HT-29 (cell line): ENCODE measurements around the gene PGLYRP2. TPM values are rescaled to one million over a fixed set of nuclear protein-coding genes. Genes with fewer than 3 reads are reported as not detected.
A peak's percentile ranks its signal among the peaks of the same experiment; 100 is the strongest.

Experiments
- DNase-seq: peaks from one replicate; pipeline ENCODE4 v3.0.0-alpha.2; 2015; ENCODE audit warnings: low spot score
- total RNA-seq: library from RNA; depleted of rRNA; stranded (reverse); fragments of >200 nt; shearing (Covaris generic); gene quantifications from 2 replicates; pipeline ENCODE4 v1.2.3, GENCODE V29; 2014

PGLYRP2 gene
- total RNA-seq, 1 experiment from 2014 or later: not detected

DNA sequence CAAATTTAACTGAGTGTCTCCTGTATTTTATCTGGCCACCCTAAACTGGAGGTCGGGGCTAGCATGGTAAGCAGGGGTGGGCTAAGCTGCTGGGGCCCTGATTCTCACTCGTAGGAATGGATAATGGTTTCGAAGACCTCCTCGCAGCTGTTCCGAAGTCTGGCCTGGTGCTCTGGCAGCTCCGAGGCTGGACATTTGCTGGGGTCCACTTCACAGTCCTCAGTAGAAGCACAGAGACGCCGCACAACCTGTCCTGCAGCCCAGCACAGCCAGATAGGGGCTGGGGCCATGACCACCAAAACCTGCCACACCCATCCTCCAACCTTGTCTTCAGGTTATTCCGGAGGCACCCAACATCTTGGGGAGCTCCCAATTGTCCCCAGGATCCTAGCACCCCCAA lies 23.3 kb downstream of the PGLYRP2 start:
- no peak for DNase-seq

DNA sequence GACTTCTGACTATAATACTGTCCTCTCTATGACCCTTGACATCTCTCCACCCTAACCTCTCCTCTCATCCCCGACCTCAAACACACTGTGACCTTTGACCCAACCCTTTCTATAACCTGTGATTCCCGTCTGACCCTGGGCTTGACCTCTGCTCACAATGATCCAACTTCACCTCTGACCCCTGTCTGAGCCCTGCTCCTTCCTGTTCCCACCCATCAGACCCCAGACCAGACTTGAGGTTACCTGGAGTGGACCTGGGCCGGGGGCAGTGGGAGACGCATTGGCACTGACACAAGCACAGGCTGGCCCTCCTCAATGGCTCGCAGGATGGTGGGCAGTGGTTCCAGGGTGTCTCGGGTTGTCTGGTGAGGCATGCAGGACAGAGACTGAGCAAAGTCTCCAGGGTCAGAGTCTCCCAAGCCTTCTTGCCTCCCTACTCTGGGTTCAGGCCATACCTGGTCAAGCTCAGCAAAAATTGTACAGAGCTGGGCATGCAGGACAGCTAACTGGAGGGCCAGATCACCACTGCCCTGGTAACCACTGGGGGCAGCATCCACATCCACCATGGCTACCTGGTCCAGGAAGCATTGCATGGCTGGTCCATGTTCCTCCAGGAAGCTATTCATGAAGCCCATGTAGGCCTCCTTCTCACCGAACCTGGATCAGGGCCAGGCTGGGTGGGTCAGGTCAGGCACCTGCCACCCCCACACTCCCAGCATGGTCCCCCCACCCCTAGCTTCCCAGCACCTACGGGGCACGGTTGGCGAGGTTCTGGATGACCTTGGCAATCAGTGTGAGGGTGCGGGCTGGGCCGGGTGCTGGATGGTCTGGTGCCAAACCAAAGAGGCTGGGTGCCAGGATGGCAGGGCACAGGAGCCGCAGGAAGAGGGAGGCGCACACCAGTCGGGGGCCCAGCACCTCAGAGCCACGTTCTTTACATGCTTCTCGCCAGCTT lies 25.1 kb downstream of the PGLYRP2 start:
- no peak for DNase-seq

GRCh38 chr19:15453091-15453578 lies 26.2 kb downstream of the PGLYRP2 start:
- no peak for DNase-seq

- DNase-seq: peak; percentile 36
Observed at GRCh38 chr19:15452111-15453047, 26.9 kb downstream of the PGLYRP2 start.

- DNase-seq: no peak
Observed at GRCh38 chr19:15450528-15450890, 28.8 kb downstream of the PGLYRP2 start.

DNA sequence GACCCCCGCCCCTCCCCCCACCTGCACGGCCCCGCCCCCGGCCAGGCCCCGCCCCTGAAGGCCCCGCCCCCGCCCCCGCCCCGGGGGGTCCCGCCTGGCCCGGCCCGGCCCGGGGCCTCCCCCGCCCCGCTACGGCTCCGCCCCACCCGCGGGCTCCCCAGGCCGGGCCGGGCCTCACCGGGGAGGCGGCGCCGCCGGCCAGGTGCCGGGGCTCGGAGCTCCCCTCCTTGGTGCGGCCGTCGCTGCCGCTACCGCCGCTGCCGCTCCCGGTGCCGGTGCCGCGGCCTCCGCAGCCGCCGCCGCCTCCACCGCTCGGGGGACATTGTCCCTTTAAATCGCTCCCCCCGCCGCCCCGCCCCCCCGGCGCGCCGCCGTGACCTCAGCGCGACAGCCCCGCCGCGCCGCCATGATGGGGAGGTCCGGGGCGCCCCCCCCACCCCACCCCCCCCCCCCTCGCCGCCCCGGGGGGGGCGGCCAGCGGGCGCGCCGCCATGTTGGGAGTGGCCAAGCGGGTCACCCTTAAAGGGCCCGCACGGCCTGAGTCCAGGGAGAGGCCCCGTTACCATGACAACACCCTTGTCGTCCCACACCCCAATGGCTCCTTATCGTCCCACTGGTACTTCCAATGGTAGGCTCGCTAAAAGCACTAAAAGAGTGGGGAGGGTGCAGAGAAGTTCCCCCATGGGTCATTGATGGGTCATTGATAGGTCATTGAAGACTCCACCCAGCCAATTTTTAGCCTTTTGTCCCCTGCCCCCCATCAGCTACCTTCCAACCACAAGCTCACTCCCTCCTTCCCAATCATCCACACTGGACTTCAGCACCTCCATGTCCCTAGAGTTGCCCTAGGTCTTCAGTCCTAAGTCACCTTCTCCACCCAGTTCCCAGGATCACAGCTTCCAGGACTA lies 29.4 kb downstream of the PGLYRP2 start, which contains the start of gene WIZ:
Gene WIZ (minus strand): TSS at position 337 of the 908 bp plus-strand sequence. CDS start 1,649 bp downstream, outside the sequence.
- DNase-seq: peak; percentile 14

DNA sequence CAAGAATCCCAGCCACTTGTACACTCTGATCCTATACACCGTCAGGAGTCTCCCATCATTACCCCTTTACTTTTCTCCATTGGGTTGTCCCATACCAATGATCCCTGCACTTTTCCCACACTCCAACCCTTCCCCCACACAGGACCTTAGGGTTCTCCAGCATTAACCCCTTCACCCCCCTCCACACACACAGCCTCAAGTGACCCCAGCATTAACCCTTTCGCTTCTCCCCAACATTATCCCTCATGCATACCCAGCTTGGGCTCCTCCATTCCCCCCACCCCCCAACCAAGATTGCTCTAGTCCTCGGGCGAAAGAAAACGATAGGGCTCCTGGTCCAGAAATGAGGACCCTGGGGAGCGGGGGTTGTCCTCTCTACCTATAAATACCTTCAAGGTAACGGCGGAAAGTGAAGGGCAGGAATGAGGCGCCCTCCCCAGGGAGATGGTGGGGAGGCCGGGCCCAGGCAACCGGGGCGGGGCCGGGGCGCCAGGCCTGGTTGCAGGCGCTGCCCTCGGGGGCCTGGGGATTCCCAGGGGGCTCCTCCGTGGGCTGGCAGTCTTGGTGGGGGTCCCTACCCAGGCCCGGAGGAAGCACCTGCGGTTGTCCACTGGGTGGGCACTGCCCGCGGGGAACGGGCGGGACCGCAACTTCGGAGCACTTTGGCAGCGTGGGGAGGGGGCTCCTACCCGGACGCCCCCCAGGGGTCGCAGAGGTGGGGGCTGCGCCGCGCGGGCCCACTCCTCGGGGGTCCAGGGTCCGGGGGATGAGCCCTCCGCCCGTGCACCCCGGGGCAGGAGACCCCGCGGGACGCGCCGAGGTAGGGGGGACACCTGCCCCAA lies 30.3 kb downstream of the PGLYRP2 start:
- no peak for DNase-seq

- no peak for DNase-seq
Observed at GRCh38 chr19:15448044-15448777, 31.1 kb downstream of the PGLYRP2 start.

GRCh38 chr19:15447057-15447456 lies 32.2 kb downstream of the PGLYRP2 start:
- no peak for DNase-seq

DNA sequence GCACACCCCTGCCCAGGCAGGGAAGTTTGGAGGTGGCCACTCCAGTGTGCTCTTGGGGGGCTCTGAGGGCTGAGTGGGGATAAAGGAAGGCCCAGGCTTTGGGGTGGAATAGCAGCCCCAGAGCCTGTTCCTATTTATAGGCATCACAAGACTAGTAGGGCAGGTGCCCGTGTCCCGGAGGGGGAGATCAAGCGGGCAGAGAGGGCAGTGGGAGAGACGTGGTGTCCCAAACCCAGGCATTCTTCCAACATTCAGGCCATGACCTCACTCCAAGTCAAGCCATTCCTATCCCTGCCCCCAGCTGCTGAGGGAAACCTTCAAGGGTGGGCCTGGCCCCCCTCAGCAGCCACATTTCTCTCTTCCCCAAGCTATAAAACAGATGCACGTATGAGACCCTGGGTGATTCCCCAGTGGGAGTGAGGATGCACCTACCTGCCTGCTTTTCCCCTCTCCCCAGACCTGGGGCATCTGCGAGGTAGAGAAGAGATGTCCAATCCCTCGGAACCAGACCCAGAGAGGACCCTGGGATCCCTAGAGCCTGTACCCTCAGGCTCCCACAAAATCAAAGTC lies 33.4 kb downstream of the PGLYRP2 start:
- no peak for DNase-seq

DNA sequence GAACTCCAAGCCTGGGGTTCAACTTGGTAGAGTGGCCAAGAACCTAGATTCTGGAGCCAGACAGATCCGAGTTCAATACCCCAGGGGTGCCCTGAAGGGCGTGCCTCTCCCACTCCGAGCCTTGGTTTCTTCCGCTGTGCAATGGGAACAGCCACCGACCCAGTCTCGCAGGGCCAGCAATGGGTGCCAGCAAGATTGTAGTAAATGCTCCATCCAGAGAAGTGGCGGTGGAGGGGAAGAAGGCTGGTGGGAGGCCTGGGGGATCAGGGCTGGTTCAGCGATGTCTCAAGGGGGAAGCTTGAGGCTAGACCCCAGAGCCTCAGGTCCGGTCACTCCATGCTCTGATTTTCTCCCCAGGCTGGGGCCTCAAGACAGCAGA lies 34.1 kb downstream of the PGLYRP2 start:
- DNase-seq: no peak

- DNase-seq: no peak
Observed at GRCh38 chr19:15444505-15445226, 34.6 kb downstream of the PGLYRP2 start.

DNA sequence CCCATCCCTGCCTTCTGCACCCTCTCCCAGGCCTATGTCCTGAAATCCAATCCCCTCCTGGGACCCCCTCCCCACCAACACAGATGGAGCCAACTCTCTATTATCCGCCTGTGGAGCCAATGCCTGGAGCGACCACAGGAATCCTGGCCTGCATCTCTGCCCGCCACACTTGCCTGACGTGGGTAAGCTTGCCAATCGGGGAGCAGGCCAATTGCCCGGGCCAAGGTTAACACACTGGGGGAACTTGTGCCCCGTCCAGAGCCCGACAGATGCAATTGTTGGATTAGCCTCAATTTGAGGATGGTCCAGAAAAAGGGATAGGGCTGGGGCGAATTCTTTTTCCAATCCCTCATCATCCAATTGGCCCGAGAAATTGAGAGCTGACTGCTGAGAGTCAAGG lies 35.5 kb downstream of the PGLYRP2 start:
- DNase-seq: no peak

DNA sequence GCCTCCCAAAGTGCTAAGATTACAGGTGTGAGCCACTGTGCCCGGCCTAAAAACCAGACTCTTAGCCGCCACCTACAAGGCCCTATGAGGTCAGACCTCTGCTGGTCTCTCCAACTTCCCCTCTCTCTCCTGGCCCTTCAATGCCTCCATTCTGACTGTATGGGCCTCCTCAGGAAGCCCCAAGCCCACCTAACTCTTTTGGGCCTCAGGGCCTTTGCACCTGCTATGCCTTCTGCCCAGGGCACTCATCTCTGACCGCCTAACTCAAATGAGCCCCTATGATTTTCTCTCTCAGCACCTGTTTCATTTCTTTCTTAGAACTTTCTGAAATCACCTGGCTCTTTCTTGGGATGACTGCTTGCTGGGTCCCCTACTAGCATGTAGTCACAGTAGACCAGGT lies 36.0 kb downstream of the PGLYRP2 start:
- no peak for DNase-seq

DNA sequence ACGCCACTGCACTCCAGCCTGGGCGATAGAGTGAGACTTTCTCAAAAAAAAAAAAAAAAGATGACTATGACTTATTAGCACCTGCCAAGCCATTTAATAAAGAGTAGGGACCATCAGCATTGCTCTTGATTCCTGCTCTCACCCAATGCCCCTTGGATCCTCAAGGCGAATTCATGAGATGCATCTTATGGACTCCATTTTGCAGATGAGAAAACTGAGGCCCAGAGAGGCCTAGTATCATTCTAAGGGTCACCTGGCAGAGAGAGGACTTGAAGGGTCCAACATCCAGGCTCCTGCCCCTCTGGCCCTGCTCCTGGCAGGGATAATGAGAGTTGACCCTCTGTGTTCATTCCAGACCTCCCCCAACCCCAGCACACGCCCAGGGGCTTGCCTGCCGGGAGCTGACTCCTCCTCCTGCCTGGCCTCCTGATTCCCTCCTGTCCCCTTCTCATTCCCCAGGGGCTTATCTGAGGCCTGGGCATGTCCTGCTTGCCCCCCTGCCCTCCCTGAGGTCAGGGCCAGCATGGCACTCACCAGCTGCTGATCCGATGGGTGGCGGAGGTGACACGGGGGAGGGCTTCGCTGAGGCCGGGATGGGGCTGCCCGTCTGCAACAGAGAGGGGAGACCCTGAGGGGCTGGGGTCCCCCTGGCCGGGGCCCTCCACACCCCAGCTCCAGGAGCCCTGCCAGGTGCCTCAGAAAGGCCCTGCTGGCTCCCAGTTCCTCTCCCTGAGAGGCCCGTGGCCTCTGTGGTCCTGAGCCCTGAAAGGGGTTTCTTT lies 37.0 kb downstream of the PGLYRP2 start:
- DNase-seq: no peak

DNA sequence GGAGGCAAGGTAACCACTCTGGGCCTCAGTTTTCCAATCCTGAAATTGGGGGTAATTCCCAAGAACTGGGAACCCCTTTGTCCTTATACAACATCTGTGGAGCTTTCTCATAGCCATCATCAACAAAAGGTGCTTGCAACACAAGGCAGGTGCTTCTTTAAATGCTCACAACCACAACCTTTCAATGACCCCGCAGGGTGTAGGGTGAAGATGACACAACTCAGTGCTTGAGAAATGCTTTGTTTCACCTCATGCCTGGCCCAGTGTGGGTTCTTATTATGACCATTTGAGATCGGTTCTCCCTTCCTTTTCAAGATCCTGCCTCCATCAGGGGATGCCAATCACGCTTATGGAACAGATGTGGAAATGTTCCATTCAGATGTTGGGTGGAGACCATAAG lies 38.0 kb downstream of the PGLYRP2 start:
- no peak for DNase-seq

DNA sequence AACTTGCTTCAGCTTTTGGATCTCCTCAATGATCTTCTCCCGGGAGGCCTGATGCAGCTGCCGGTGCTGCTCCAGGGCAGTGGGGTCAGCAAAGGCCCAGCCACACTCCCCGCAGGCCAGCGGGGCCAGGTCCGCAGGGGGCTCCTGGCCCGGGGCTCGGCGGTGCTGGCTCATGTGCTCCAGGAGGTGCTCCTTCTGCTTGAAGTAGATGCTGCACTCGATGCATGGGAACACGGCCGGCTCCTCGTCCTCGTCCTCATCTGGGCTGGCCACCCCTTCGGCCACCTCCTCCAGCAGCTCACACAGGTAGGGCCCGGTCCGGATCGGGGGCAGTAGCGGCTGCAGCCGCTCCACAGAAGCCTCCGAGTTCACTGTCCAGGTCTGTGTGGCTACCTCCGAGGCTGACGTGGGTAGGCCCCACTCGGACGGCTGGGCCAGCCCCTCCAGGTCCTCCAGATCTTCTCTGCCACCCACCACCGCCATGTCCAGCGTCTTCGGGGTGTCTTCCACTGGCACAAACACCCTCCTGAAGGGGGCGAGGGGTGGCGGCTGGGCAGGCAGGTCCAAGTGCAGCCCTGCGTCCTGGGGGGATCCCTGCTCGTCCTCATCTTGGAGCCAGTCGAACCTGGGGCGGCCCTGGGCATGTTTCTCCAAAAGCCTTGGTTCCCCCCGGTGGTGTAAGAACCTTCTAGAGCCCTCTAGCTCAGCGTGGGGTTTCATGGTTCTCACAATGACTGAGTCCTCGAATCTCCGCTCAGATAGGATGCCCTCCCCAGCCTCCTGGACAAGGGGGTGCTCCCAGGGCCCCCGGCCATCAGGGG lies 39.3 kb downstream of the PGLYRP2 start:
- no peak for DNase-seq
